Suppressor macrophage treated with lipopolysaccharide for 4 hours (primary cell): ENCODE data around the gene IGSF8.
"Not testable (repeated sequence)": the region's sequence is repeated elsewhere in the genome, so short reads cannot be mapped to it uniquely, and the experiment has no call there.

Source experiments
- DNase-seq: peaks from one replicate; pipeline ENCODE4 v3.0.0-alpha.2; 2020

Gene IGSF8

GRCh38 chr1:160062230-160062532 is 36.2 kb downstream of the IGSF8 start:
- DNase-seq, result no peak

GRCh38 chr1:160061369-160062229 is 36.8 kb downstream of the IGSF8 start:
- no peak for DNase-seq

- peak; percentile 18 for DNase-seq
Measured at GRCh38 chr1:160058087-160058486, 40.3 kb downstream of the IGSF8 start.

DNA sequence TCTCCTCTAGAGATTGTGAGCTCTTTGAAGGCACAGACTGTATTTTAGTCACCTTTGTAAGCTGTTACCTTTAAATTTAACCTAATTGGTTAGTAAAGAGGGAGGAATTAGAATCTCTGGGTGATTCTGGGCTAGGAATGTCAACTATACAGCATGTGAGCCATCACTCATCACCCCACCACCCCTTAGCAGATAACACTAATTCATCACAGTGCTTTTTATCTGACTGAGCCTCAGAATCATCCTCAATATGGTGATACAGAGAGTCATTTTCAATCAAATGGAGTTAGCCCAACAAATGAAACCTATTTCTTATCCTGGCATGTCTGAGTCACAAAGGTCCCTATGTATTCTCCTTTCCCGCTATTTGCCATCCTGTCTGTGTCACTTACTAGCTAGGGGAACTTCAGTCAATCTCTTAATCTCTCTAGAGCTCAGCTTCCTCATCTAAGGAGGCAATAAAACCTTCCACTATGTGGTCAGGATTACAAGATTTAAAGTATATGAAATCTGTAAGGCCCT is 41.7 kb downstream of the IGSF8 start:
- no peak for DNase-seq

DNA sequence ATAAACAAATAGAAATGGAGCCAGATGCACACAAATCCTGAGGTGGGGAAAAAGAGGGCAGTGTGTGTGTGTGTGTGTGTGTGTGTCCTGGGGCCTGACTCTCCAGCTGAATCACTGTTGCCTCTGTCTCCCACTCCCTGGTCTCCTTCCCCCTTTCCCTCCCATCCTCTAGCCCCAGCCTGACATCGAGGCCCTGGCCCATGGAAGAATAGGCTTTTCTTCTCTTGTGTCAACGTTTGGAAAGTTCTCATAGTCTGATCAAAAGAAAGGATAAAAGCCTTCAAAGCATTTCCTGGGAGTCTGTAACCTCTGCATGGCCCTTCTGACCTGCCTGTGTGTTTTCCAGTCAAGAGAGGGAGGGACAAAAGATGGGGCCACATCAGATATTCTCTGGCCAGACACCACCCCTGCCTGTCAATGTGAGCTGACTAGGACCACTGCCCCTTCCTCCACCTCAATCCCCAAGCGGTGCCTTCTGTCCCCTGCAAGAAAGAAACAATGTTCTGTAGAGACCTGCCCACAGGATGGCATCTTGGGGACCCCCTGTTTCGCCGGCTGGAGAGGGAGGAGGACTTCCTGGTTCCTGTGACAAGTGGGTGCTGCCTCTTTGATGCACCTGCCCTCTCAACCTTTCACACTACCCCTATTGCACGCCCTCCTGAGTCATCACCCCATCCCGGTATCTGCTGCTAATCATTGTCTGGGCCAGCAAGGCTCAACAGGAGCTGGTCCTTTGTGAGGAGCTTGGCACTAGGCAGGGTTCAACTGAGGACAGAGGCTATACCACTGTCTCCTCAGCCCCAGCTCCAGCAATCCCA is 44.7 kb downstream of the IGSF8 start:
- no peak for DNase-seq

DNA sequence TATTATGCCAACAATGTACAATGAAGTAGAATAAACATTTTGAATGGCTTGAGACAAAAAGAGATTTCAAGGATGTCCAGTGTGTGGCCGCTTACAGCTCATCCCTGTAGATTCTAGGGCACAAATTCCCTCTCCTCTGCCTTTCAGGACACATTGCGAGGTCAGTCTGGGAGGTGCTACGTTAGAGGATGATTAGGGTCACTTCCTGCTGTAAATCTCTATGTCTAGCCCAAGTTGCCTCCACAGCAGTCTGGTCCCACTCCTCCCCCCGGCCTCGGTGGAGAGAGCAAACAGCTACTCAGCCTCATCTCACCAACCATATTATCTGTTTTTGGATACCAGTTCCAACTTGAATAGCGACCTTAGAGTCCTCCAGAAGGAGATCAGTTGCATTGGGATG is 45.5 kb downstream of the IGSF8 start:
- no peak for DNase-seq

GRCh38 chr1:160050619-160051018 is 47.8 kb downstream of the IGSF8 start:
- DNase-seq, result no peak

DNA sequence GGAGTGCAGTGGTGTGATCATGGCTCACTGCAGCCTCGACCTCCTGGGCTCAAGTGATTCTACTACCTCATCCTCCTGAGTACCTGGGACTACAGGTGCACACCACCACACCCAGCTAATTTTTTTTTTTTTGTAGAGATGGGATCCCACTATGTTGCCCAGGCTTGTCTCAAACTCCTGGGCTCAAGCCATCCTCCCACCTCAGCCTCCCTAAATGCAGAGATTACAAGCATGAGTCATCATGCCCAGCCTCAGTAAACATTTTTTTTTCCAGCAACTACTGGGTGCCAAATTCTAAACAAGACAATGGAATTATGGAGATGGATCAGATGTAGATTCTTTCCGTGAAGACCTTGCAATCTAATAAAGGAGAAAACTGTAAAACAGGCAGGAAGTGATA is 48.2 kb downstream of the IGSF8 start:
- DNase-seq, result not testable (repeated sequence)

- DNase-seq, result no peak
Measured at GRCh38 chr1:160049101-160049500, 49.3 kb downstream of the IGSF8 start.

GRCh38 chr1:160048335-160048734 is 50.1 kb downstream of the IGSF8 start:
- no peak for DNase-seq

DNA sequence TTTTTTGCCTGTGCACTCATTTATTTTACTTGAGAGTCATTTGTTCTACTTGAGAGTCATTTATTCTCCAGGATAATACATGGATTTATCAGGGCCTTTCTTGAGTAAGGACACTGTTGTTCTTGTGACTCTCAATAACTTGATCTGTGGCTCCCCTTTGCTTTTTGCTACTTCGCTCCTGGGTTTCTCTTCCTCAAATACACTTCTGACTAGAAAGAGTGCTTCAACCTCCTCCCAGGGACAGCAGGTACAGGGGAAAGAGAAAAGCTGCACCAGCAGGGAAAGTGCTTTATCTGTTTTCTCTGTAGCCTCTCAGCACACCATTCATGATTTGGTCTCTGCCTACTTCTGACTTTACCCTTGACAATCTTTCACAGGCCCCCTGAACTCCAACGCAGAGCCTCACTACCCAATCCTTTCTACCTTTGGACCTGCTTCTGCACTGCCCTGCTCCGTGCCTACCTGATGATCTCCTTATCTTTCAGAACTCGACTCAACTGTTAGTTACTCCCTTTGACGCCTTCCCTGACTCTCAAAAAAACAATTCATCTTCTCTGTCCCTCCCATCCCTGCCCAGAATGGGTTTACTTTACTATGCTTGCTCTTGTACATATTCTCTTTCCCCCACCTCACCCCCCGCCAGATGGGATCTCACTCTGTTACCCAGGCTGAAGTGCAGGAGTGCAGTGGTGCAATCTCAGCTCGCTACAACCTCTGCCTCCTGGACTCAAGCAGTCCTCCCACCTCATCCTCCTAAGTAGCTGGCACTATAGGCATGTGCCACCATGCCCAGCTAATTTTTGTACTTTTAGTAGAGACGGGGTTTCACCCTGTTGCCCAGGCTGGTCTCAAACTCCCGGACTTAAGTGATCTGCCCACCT is 51.1 kb downstream of the IGSF8 start:
- DNase-seq, result no peak

- DNase-seq, result peak; percentile 61
Measured at GRCh38 chr1:160046494-160047110, 51.8 kb downstream of the IGSF8 start.

- DNase-seq, result no peak
Measured at GRCh38 chr1:160045653-160046052, 52.8 kb downstream of the IGSF8 start.

DNA sequence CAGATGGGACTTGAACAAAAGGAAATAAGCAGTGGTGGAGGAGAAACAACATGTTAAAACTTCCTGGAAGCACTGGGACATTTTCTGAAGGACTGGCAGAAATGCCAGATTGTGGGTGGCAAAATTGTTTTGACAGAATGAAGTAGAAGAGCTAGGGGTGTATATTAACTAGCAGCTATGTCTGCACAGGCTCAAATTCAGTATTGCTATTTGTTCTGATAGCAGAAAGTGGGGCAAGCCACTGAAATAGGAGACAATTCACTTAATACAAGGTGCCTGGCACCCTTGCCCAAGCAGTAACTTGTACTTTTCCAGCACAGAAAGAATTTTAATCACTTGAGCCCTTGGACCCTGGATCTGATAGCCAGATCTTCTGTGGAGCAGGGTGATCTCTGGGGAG is 54.9 kb downstream of the IGSF8 start:
- no peak for DNase-seq
